GM03348 (cell line): ENCODE results near the gene BCAN.

Experiments
- DNase-seq: peaks from one replicate; pipeline ENCODE4 v3.0.0; 2012; ENCODE audit warnings: low spot score

Gene BCAN

GRCh38 chr1:156644640-156645039 lies 2.7 kb downstream of the BCAN start:
- no peak for DNase-seq

DNA sequence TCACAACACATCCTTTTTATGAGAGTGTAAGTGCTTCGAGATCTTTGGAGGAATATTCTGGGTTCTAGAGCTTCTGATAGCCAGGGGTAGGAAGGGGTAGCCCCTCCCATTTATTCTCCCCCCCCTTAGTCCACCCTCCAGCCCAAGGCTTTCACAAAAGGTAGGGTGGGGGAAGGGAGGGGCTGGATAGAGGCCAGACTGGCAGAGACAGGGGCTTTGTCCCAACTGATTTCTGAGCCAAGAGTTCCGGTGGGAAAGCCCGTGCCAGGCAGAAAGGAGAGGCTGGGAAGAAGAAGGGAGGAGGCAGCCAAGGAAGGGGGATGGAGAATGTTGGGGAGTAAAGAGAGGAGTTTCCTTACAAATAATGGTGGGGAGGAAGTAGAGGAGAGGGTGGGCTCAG lies 3.1 kb downstream of the BCAN start:
- DNase-seq = no peak

DNA sequence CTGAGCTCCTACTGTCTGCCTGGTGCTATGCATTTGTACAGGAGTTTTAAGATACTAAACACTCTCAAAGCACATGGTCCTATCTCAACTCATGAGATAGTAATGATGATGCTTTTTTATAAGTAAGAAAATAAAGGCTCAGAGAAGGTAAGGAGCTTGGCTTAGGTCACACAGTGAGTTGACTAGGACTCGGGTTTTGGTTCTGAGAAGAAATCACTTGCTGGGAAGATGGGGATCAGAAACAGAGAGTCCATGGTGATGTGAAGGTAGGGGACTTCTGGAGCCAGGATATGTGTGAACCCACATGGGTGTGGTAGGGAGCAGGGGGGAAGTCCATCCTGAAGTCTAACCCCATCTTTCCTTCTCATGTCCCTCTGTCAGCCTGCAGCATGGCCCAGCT lies 3.7 kb downstream of the BCAN start:
- DNase-seq = no peak

GRCh38 chr1:156646738-156647211 lies 4.9 kb downstream of the BCAN start:
- DNase-seq = no peak

DNA sequence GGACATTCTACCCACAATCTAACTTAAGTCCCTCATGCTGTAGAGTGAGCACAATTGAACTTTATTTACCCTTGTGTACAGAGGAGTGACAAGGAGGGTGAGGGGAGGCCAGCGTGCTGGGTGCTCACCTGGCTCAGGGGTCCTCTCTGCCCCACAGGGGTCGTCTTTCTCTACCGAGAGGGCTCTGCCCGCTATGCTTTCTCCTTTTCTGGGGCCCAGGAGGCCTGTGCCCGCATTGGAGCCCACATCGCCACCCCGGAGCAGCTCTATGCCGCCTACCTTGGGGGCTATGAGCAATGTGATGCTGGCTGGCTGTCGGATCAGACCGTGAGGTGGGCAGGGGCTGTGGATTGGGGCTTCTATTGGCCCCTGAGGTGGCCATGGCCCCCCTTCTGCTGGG lies 5.4 kb downstream of the BCAN start:
- no peak for DNase-seq

DNA sequence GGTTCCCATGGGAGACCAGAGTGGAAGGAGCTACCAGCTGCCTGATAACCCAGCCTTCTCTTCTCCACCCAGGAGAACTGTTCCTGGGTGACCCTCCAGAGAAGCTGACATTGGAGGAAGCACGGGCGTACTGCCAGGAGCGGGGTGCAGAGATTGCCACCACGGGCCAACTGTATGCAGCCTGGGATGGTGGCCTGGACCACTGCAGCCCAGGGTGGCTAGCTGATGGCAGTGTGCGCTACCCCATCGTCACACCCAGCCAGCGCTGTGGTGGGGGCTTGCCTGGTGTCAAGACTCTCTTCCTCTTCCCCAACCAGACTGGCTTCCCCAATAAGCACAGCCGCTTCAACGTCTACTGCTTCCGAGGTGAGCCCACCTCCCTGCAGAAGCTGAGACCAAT lies 6.6 kb downstream of the BCAN start:
- no peak for DNase-seq

GRCh38 chr1:156648951-156649350 lies 7.0 kb downstream of the BCAN start:
- DNase-seq = no peak

DNA sequence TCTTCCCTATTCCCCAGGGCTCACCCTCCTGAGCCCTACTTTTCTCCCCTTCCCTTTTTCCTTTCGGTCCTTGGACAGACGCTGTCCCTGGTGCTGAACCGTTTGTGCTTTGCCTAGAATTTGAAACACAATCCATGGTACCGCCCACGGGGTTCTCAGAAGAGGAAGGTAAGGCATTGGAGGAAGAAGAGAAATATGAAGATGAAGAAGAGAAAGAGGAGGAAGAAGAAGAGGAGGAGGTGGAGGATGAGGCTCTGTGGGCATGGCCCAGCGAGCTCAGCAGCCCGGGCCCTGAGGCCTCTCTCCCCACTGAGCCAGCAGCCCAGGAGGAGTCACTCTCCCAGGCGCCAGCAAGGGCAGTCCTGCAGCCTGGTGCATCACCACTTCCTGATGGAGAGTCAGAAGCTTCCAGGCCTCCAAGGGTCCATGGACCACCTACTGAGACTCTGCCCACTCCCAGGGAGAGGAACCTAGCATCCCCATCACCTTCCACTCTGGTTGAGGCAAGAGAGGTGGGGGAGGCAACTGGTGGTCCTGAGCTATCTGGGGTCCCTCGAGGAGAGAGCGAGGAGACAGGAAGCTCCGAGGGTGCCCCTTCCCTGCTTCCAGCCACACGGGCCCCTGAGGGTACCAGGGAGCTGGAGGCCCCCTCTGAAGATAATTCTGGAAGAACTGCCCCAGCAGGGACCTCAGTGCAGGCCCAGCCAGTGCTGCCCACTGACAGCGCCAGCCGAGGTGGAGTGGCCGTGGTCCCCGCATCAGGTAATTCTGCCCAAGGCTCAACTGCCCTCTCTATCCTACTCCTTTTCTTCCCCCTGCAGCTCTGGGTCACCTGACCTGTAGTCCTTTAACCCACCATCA lies 10.4 kb downstream of the BCAN start:
- peak; percentile 64 for DNase-seq

DNA sequence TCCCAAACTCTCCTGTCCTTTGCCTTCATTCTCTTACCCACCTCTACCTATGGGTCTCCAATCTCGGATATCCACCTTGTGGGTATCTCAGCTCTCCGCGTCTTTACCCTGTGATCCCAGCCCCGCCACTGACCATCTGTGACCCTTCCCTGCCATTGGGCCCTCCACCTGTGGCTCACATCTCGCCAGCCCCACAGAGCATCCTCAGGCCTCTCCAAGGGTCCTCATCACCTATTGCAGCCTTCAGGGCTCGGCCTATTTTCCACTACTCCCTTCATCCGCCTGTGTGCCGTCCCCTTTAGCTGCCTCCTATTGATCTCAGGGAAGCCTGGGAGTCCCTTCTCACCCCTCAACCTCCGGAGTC lies 11.1 kb downstream of the BCAN start:
- no peak for DNase-seq

- DNase-seq = no peak
Observed at GRCh38 chr1:156654700-156655099, 12.8 kb downstream of the BCAN start.

- DNase-seq = no peak
Observed at GRCh38 chr1:156655151-156655903, 13.4 kb downstream of the BCAN start.

DNA sequence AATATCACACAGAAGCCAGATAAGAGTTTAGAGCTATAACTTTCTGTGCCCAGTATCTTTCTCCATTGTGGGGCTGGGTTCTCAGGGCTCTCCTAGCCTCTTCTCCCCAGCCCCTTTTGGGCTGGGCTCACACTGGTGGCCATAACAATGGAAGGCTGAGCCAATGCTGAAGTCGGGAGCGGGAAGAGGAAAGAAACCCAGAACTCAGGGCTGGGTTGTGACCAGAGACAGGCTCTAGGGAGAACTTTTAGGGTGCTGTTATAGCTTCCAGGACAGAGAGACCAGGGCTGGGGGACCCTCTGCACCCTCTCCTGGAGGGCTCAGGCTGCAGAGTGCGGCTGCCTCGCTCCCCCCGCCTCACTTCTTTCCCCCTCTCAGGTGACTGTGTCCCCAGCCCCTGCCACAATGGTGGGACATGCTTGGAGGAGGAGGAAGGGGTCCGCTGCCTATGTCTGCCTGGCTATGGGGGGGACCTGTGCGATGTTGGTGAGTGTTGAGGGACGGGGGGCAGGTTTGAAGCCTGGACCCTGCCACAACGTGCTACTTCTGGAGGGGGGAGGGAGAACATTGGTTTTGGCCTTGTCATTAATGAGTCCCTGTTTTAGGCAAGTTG lies 14.1 kb downstream of the BCAN start:
- DNase-seq = no peak

GRCh38 chr1:156656806-156657740 lies 15.2 kb downstream of the BCAN start:
- DNase-seq = peak; percentile 93

DNA sequence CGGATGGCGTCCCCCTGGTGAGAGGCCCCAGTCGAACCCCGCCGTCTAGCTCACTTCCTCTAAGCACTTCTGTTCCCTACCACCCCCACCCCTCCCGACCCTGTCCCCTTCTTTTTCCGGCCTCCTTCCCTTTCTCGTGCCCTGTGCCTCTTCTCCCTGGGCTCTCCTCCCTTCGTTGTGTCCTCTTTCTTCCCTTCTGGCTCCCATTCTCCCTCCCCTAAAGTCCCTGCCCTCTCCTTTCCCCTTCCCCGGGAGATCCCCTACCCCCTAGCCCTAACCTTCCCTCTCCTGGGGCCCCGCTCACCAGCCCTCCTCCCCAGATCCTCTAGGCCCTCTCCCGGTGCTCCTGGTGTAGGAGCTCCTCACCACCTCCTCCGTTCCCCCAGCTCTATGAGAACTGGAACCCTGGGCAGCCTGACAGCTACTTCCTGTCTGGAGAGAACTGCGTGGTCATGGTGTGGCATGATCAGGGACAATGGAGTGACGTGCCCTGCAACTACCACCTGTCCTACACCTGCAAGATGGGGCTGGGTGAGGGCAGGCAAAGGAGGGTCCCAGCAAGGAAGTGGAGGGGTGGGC lies 15.9 kb downstream of the BCAN start:
- no peak for DNase-seq

DNA sequence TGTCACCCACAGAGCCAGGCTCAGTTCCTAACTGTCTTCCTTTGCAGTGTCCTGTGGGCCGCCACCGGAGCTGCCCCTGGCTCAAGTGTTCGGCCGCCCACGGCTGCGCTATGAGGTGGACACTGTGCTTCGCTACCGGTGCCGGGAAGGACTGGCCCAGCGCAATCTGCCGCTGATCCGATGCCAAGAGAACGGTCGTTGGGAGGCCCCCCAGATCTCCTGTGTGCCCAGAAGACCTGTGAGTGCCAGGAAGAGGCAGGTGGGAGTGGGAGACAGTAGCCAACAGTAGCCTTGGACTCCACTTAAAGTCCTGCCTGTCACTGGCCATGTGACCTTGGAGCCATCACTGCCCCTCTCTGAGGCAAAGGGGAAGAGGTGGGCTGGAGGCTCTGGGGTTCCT lies 16.6 kb downstream of the BCAN start:
- no peak for DNase-seq

- no peak for DNase-seq
Observed at GRCh38 chr1:156658945-156659574, 17.1 kb downstream of the BCAN start.

DNA sequence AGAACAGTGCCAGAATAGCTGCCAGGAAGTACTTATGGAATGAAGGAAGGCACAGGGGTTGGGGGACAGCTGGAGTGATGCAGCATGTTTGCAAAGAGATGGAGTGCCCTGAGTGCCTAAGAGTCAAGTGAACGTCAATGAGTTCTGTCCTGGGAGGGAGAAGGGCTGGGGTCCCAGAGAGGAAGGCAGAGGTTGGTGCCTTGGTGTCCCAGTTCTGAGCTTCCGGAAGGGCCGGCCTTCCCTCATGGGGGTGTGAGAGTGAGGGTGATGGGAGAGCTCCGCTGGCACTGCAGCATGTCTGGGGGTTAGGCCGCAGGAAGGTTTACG lies 17.7 kb downstream of the BCAN start:
- no peak for DNase-seq

GRCh38 chr1:156659988-156660751 lies 18.3 kb downstream of the BCAN start:
- DNase-seq = peak; percentile 100

DNA sequence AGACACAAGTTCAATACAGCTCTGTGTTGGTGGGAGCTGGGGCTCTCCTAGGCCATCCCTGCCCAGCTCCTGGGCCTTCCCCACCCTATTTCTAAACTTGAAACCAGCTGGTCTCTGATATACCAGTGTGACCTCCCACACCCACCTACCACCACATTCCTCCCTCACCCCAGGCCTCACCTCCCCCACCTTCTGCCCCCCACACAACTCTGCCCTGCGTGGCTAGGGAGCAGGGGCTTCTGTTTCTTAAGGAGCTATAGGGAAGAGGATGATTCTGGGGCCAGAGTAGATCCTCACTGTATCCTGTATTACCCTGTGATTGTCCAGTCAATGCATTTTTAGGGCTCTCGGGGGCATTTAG lies 18.8 kb downstream of the BCAN start:
- DNase-seq = no peak

DNA sequence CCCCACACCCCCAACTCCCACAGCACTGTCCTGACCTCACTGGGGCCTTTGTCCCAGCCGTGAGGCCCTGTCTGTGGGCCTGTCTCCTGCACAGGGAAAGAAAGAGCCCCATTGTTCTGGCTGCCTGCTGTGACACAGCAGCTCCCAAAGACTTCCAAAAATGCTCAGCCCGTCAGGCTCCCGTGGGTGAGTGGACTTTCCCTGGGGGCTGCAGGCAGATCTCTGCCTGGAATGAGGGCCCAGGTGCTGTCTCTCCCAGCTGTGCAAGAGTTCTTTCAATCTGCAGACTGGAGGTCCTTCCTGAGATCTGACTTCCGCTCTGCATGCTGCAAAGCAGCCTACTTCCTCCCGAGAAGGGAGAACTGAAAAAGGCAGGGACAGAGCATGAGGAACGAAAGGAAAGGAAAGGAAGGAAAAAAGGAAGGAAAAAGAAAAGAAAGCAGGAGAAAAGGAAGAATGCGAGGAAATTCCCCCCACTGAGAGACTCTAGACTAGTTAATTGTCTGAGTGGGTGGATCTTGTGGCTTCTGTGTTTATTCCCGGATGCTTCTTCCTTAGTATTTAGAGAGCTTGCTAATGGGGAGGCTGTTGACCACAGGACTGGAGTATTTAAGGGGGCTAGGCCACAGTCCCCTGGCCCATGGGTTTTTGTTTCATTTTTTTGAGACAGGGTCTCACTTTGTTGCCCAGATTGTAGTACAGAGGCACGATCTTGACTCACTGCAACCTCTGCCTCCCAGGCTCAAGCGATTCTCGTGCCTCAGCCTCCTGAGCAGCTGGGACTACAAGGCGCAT lies 20.3 kb downstream of the BCAN start:
- no peak for DNase-seq
